HG02852 (cell line): ENCODE data around the gene DNAI7.

ENCODE experiments used
- ATAC-seq: cut with Tn5 transposase; IDR thresholded peaks from one replicate; pipeline ENCODE4 v1.9.1; 2021; ENCODE audit warnings: mild to moderate bottlenecking, moderate library complexity; ENCODE audit not compliant: unreplicated experiment

Gene DNAI7

GRCh38 chr12:25195056-25195971 lies at the start of gene DNAI7, which contains the start of gene ETFRF1:
DNAI7 (minus strand) TSS chr12:25195160; CDS start chr12:25195078, 82 bp downstream.
ETFRF1 (plus strand) TSS chr12:25195237; CDS start chr12:25203957, 8,720 bp downstream.
- ATAC-seq, result peak; percentile 95

GRCh38 chr12:25243680-25243990 lies 48.7 kb upstream of the DNAI7 start:
- no peak for ATAC-seq

GRCh38 chr12:25242981-25243679 lies 48.2 kb upstream of the DNAI7 start:
- no peak for ATAC-seq

GRCh38 chr12:25241167-25242020 lies 46.4 kb upstream of the DNAI7 start:
- no peak for ATAC-seq

- ATAC-seq, result no peak
Observed at GRCh38 chr12:25236626-25237025, 41.7 kb upstream of the DNAI7 start.

- ATAC-seq, result no peak
Observed at GRCh38 chr12:25236190-25236589, 41.2 kb upstream of the DNAI7 start.

- ATAC-seq, result no peak
Observed at GRCh38 chr12:25213338-25213737, 18.4 kb upstream of the DNAI7 start.

GRCh38 chr12:25208554-25208953 lies 13.6 kb upstream of the DNAI7 start:
- no peak for ATAC-seq

- ATAC-seq, result no peak
Observed at GRCh38 chr12:25207846-25208245, 12.9 kb upstream of the DNAI7 start.

- ATAC-seq, result no peak
Observed at GRCh38 chr12:25207411-25207810, 12.5 kb upstream of the DNAI7 start.

- no peak for ATAC-seq
Observed at GRCh38 chr12:25202137-25202536, 7.2 kb upstream of the DNAI7 start.

- ATAC-seq, result no peak
Observed at GRCh38 chr12:25200703-25201102, 5.7 kb upstream of the DNAI7 start.

- no peak for ATAC-seq
Observed at GRCh38 chr12:25197608-25198007, 2.6 kb upstream of the DNAI7 start.

- no peak for ATAC-seq
Observed at GRCh38 chr12:25194722-25195055, 271 bp downstream of the DNAI7 start.

GRCh38 chr12:25194214-25194613 lies 746 bp downstream of the DNAI7 start:
- ATAC-seq, result no peak

- no peak for ATAC-seq
Observed at GRCh38 chr12:25190793-25191192, 4.2 kb downstream of the DNAI7 start.

- no peak for ATAC-seq
Observed at GRCh38 chr12:25189656-25190055, 5.3 kb downstream of the DNAI7 start.

- no peak for ATAC-seq
Observed at GRCh38 chr12:25187781-25188180, 7.2 kb downstream of the DNAI7 start.

GRCh38 chr12:25186788-25187402 lies 8.1 kb downstream of the DNAI7 start:
- peak; percentile 85 for ATAC-seq

GRCh38 chr12:25186038-25186787 lies 8.7 kb downstream of the DNAI7 start:
- ATAC-seq, result peak; percentile 61
